SK-N-SH treated with all-trans-retinoic acid at 6 μM for 48 hours (cell line): ENCODE measurements around the gene PHF2.

Source experiments
- ATAC-seq: fragments of 200-7000 bp; cut with Tn5 transposase; 3 replicates; pipeline ENCODE4 v1.9.1; 2020; ENCODE audit warnings: mild to moderate bottlenecking, moderate library complexity
- ARNTL ChIP-seq: fragments of 450-650 bp; formaldehyde crosslinking; IDR thresholded peaks from 2 replicates; pipeline ENCODE4 v1.5.0; 2020; ENCODE audit warnings: low read depth, mild to moderate bottlenecking, moderate library complexity, borderline replicate concordance
- BACH2 ChIP-seq: fragments of 250-450 bp; sonication (Bioruptor Pico); IDR thresholded peaks from 2 replicates; pipeline ENCODE4 v1.9.0; 2021; ENCODE audit warnings: mild to moderate bottlenecking, borderline replicate concordance
- CSDC2 ChIP-seq: fragments of 250-450 bp; sonication (Bioruptor Pico); IDR thresholded peaks from 2 replicates; pipeline ENCODE4 v1.5.0; 2020; ENCODE audit warnings: mild to moderate bottlenecking, moderate library complexity
- GLIS3 ChIP-seq: fragments of 250-450 bp; sonication (Bioruptor Pico); IDR thresholded peaks from 2 replicates; pipeline ENCODE4 v1.5.0; 2020; ENCODE audit warnings: mild to moderate bottlenecking, moderate library complexity
- ISL1 ChIP-seq: fragments of 250-450 bp; sonication (Bioruptor Pico); IDR thresholded peaks from 2 replicates; pipeline ENCODE4 v2.1.2; 2022; ENCODE audit warnings: mild to moderate bottlenecking, moderate library complexity
- OSR1 ChIP-seq: fragments of 250-450 bp; sonication (Bioruptor Pico); IDR thresholded peaks from 2 replicates; pipeline ENCODE4 v1.8.0; 2022; ENCODE audit warnings: moderate library complexity, mild to moderate bottlenecking, inconsistent platforms
- PPARA ChIP-seq: fragments of 250-450 bp; sonication (Bioruptor Pico); IDR thresholded peaks from 2 replicates; pipeline ENCODE4 v1.5.0; 2020; ENCODE audit warnings: mild to moderate bottlenecking, borderline replicate concordance
- RARB ChIP-seq: fragments of 250-450 bp; sonication (Bioruptor Pico); IDR thresholded peaks from 2 replicates; pipeline ENCODE4 v1.8.0; 2021; ENCODE audit warnings: mild to moderate bottlenecking, moderate library complexity
- SNAI2 ChIP-seq: fragments of 250-450 bp; sonication (Bioruptor Pico); IDR thresholded peaks from 2 replicates; pipeline ENCODE4 v1.5.0; 2020; ENCODE audit warnings: mild to moderate bottlenecking, moderate library complexity
- TCF4 ChIP-seq: fragments of 250-450 bp; sonication (Bioruptor Pico); IDR thresholded peaks from 2 replicates; pipeline ENCODE4 v1.8.0; 2021; ENCODE audit warnings: mild to moderate bottlenecking, moderate library complexity, borderline replicate concordance
- TOX ChIP-seq: fragments of 250-450 bp; sonication (Bioruptor Pico); IDR thresholded peaks from 2 replicates; pipeline ENCODE4 v1.8.0; 2021; ENCODE audit warnings: mild to moderate bottlenecking, moderate library complexity, borderline replicate concordance
- ZC3H10 ChIP-seq: fragments of 250-450 bp; sonication (Bioruptor Pico); IDR thresholded peaks from 2 replicates; pipeline ENCODE4 v1.5.1; 2021; ENCODE audit warnings: mild to moderate bottlenecking, moderate library complexity
- ZFP3 ChIP-seq: fragments of 250-450 bp; sonication (Bioruptor Pico); IDR thresholded peaks from 2 replicates; pipeline ENCODE4 v1.5.0; 2020; ENCODE audit warnings: mild to moderate bottlenecking, moderate library complexity
- ZFP30 ChIP-seq: fragments of 450-650 bp; formaldehyde crosslinking; IDR thresholded peaks from 2 replicates; pipeline ENCODE4 v1.5.0; 2022; ENCODE audit warnings: mild to moderate bottlenecking, moderate library complexity
- ZNF565 ChIP-seq: fragments of 450-650 bp; formaldehyde crosslinking; conservative IDR thresholded peaks from 2 replicates; pipeline ENCODE4 v1.5.0; 2020; ENCODE audit warnings: low read depth, mild to moderate bottlenecking, moderate library complexity
- ZNF70 ChIP-seq: fragments of 450-650 bp; formaldehyde crosslinking; IDR thresholded peaks from 2 replicates; pipeline ENCODE4 v1.5.0; 2020; ENCODE audit warnings: mild to moderate bottlenecking, moderate library complexity
- ZNF8 ChIP-seq: fragments of 450-650 bp; formaldehyde crosslinking; IDR thresholded peaks from 2 replicates; pipeline ENCODE4 v1.5.0; 2020; ENCODE audit warnings: mild to moderate bottlenecking, moderate library complexity
- TF ChIP-seq, protein P1 (sequence below): fragments of 250-450 bp; sonication (Bioruptor Pico); IDR thresholded peaks from 2 replicates; pipeline ENCODE4 v1.8.0; 2020; ENCODE audit warnings: mild to moderate bottlenecking, moderate library complexity, borderline replicate concordance
- TF ChIP-seq, protein P2 (sequence below): fragments of 250-450 bp; sonication (Bioruptor Pico); IDR thresholded peaks from 2 replicates; pipeline ENCODE4 v1.8.0; 2021; ENCODE audit warnings: low read depth, mild to moderate bottlenecking, moderate library complexity, borderline replicate concordance
- TF ChIP-seq, protein P3 (sequence below): fragments of 250-450 bp; sonication (Bioruptor Pico); IDR thresholded peaks from 2 replicates; pipeline ENCODE4 v1.5.1; 2020; ENCODE audit warnings: low read depth, mild to moderate bottlenecking, moderate library complexity
- TF ChIP-seq, protein P4 (sequence below): fragments of 250-450 bp; sonication (Bioruptor Pico); IDR thresholded peaks from 2 replicates; pipeline ENCODE4 v1.5.1; 2021; ENCODE audit warnings: mild to moderate bottlenecking, moderate library complexity

The PHF2 gene

DNA sequence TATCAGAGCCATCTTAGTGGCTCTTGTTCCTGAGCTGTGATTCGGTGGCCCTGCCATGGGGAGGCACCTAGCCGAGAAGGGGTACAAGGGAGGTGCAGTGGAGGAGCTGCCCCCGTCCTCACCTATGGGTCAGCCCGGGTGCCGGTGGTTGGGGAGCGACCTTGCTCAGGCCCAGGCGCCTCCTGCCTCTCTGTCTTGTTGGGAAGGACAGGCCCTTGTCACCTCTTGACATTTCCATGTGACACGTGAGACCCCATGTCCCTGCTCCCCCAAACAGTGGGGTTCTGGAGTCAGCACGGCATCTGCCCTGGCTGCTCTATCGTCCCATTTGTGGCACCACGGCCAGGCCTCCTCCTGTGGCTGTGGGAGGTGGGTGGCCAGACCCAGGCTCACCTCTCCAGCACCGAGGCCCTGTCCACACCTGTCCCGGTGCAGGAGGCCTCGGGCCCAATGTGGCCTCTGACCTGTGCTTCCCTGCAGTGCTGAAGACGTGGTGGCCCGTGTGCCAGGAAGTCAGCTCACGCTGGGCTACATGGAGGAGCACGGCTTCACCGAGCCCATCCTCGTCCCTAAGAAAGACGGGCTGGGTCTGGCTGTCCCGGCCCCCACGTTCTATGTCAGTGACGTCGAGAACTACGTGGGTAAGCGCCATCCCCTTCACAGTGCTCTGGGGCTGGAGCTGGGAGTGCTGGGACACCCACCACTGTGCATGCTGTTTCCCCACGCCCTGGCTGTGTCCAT lies 68.9 kb downstream of the PHF2 start (continued):
- TF ChIP-seq, protein P1, sequence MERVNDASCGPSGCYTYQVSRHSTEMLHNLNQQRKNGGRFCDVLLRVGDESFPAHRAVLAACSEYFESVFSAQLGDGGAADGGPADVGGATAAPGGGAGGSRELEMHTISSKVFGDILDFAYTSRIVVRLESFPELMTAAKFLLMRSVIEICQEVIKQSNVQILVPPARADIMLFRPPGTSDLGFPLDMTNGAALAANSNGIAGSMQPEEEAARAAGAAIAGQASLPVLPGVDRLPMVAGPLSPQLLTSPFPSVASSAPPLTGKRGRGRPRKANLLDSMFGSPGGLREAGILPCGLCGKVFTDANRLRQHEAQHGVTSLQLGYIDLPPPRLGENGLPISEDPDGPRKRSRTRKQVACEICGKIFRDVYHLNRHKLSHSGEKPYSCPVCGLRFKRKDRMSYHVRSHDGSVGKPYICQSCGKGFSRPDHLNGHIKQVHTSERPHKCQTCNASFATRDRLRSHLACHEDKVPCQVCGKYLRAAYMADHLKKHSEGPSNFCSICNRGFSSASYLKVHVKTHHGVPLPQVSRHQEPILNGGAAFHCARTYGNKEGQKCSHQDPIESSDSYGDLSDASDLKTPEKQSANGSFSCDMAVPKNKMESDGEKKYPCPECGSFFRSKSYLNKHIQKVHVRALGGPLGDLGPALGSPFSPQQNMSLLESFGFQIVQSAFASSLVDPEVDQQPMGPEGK (CRISPR knock-in tag) = no peak
- TF ChIP-seq OSR1 (CRISPR knock-in tag) (no peak), ISL1 (CRISPR knock-in tag) (no peak), ZC3H10 (no peak), ZNF70 (CRISPR knock-in tag) (no peak), SNAI2 (CRISPR knock-in tag) (no peak), PPARA (CRISPR knock-in tag) (no peak), TCF4 (CRISPR knock-in tag) (no peak), CSDC2 (CRISPR knock-in tag) (no peak), RARB (no peak), ZFP30 (CRISPR knock-in tag) (no peak)
- TF ChIP-seq, protein P2, sequence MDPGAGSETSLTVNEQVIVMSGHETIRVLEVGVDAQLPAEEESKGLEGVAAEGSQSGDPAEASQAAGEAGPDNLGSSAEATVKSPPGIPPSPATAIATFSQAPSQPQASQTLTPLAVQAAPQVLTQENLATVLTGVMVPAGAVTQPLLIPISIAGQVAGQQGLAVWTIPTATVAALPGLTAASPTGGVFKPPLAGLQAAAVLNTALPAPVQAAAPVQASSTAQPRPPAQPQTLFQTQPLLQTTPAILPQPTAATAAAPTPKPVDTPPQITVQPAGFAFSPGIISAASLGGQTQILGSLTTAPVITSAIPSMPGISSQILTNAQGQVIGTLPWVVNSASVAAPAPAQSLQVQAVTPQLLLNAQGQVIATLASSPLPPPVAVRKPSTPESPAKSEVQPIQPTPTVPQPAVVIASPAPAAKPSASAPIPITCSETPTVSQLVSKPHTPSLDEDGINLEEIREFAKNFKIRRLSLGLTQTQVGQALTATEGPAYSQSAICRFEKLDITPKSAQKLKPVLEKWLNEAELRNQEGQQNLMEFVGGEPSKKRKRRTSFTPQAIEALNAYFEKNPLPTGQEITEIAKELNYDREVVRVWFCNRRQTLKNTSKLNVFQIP (CRISPR knock-in tag) = no peak

DNA sequence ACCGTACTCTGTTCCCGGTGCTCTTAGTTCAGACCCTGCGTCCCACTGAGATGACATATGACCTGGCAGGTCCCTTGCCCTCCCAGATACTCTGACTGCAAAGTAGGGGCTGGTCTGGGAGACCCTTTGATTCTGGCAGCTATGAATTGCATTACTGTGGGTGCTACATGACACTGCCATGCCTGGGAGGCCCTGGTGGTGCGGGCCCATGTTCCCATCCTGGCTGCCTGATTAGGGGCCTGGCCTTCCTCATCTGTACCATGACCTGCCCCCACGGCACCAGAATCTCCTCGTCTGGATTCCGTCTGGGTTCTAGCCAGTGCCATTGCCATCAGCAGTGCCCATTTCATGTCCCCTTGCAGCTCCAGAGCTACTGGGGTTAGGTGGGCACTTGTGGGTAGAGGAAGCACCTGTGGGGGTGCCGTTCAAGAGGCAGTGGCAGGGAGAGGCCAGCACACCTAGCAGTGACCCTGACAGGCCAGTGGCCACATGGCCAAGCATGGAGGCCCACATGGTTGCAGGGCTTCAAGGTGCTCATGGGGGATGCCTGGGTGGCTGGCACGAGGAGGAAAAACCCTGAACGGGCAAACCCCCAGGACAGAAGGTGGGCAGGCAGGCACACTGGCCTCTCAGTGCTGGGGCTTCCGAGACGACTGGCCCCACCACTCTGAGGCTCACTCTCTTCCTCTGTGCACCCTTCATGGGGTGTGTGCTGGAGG lies 69.7 kb downstream of the PHF2 start:
- ATAC-seq = no peak
- TF ChIP-seq, protein P3, sequence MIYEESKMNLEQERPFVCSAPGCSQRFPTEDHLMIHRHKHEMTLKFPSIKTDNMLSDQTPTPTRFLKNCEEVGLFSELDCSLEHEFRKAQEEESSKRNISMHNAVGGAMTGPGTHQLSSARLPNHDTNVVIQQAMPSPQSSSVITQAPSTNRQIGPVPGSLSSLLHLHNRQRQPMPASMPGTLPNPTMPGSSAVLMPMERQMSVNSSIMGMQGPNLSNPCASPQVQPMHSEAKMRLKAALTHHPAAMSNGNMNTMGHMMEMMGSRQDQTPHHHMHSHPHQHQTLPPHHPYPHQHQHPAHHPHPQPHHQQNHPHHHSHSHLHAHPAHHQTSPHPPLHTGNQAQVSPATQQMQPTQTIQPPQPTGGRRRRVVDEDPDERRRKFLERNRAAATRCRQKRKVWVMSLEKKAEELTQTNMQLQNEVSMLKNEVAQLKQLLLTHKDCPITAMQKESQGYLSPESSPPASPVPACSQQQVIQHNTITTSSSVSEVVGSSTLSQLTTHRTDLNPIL (CRISPR knock-in tag) = no peak
- TF ChIP-seq PPARA (CRISPR knock-in tag) = no peak
- TF ChIP-seq, protein P1 (CRISPR knock-in tag) = no peak
- no peak for TF ChIP-seq ISL1 (CRISPR knock-in tag)
- TF ChIP-seq GLIS3 (CRISPR knock-in tag) = no peak
- no peak for TF ChIP-seq ZFP3 (CRISPR knock-in tag)
- no peak for TF ChIP-seq TOX (CRISPR knock-in tag)
- TF ChIP-seq BACH2 (CRISPR knock-in tag) = no peak
- TF ChIP-seq RARB = no peak

DNA sequence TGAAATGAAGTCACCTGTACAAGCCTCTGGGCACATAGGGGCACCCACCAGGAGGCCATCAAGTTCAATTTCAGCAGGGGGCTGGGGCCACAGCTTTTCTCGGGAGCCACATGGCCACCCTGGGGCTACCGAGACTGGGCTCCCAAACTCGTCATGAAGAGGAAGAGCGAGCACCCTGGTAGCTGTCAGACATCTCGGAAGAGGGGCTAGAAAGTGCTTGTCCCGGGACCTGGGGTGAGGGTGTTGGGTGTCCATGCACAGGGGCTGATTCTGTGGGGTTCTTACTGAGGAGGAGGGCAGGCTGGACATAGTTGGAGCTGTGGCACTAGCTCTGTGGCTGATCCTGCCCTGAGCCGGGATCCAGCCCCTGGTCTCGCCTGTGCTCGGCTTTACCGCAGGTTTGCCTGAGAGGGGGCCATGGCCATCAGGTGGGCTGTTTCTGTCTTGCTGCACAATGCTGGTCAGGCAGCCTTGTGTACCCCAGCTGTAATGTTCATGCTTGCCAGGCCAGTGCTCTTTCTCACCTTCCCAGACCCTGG lies 70.3 kb downstream of the PHF2 start:
- ATAC-seq = no peak
- TF ChIP-seq ZNF565 (CRISPR knock-in tag) (no peak), PPARA (CRISPR knock-in tag) (no peak), ZFP3 (CRISPR knock-in tag) (no peak), RARB (no peak), BACH2 (CRISPR knock-in tag) (no peak), ZFP30 (CRISPR knock-in tag) (no peak), OSR1 (CRISPR knock-in tag) (no peak), ZNF8 (no peak), ZNF70 (CRISPR knock-in tag) (no peak), ARNTL (no peak), GLIS3 (CRISPR knock-in tag) (no peak), TCF4 (CRISPR knock-in tag) (no peak)
- TF ChIP-seq, protein P1 (CRISPR knock-in tag) = no peak
- TF ChIP-seq, protein P2 (CRISPR knock-in tag) = no peak
- TF ChIP-seq, protein P4, sequence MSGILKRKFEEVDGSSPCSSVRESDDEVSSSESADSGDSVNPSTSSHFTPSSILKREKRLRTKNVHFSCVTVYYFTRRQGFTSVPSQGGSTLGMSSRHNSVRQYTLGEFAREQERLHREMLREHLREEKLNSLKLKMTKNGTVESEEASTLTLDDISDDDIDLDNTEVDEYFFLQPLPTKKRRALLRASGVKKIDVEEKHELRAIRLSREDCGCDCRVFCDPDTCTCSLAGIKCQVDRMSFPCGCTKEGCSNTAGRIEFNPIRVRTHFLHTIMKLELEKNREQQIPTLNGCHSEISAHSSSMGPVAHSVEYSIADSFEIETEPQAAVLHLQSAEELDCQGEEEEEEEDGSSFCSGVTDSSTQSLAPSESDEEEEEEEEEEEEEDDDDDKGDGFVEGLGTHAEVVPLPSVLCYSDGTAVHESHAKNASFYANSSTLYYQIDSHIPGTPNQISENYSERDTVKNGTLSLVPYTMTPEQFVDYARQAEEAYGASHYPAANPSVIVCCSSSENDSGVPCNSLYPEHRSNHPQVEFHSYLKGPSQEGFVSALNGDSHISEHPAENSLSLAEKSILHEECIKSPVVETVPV (CRISPR knock-in tag) = no peak
- TF ChIP-seq, protein P3 (CRISPR knock-in tag) = no peak
